GM21515 (cell line): ENCODE data around the gene UBFD1.
"Not testable (repeated sequence)": the region's sequence is repeated elsewhere in the genome, so short reads cannot be mapped to it uniquely, and the experiment has no call there.

Source experiments
- ATAC-seq: cut with Tn5 transposase; IDR thresholded peaks from one replicate; pipeline ENCODE4 v1.9.1; 2021; ENCODE audit not compliant: unreplicated experiment

UBFD1 gene

GRCh38 chr16:23597003-23597756, 39.7 kb downstream of the UBFD1 start:
- no peak for ATAC-seq

DNA sequence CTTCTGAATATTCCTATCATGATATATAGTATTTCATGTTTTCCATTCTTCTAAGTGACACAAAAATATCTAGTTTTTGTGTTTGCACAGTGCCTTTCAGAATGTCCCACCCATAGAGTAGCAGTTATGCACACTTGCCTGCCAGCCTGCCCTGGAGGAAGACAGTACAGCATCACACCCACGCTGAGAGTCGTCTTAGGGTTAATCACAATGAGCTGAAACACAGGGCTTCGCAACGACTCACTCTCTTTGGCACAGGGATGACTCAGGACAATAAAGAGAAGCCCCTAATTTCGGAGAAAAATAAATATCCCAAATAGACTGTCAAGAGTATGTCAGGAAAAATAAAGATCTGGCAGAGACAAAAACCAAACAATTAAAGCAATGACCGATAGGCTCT, 50.2 kb downstream of the UBFD1 start:
- no peak for ATAC-seq

DNA sequence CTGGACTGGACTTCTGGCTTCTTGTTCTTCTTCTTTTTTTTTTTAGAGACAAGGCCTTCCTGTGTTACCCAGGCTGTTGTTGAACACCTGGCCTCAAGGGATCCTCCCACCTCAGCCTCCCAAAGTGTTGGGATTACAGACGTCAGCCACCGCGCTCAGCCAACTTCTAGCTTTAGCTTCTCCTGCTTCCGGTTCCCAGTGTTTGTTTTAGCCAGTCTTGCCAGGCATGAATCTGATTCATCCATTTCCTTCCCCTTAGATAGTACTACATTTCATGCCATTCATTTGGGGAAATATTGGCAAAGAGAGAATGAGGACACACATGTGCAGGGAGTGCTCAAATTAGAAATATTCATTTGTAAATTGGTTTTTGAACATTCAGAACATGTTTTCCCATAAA, 50.7 kb downstream of the UBFD1 start:
- ATAC-seq, result no peak

GRCh38 chr16:23609929-23610328, 52.4 kb downstream of the UBFD1 start:
- ATAC-seq, result no peak

- ATAC-seq, result not testable (repeated sequence)
Measured at GRCh38 chr16:23610905-23611304, 53.4 kb downstream of the UBFD1 start.

DNA sequence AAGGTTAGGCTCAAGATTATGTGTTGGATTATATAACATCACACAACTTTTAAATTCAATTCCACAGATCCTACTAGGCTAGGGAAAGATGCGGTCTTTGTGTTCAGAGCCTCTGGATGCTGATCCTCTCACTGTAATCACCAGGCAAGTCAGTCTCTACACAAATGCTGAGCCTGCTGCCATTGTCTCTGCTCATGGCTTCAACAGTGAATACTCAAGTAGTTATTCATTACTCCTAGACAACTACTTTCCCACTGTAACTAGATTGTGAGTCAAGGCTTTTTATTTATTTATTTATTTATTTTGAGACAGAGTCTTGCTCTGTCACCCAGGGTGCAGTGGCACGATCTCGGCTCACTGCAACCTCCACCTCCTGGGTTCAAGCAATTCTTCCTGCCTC, 54.4 kb downstream of the UBFD1 start:
- no peak for ATAC-seq

DNA sequence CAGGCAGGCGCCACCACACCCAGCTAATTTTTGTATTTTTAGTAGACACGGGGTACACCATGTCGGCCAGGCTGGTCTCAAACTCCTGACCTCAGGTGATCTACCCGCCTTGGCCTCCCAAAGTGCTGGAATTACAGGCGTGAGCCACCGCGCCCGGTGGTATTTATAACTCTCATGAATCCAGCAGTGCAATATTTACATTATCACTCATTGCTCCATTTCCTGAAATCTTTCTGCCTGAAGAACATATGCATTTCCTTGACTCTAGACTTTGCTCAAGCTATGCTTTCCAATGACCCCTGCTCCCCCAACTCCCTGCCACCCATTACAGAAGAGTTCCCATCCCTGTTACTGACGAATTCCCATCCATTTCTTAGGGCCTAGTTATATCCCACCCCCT, 58.3 kb downstream of the UBFD1 start:
- no peak for ATAC-seq
